Measurements from ENCODE around the gene HTR1D.
A peak's percentile ranks its signal among the peaks of the same experiment; 100 is the strongest.

The HTR1D gene

GRCh38 chr1:23178950-23179349, 38.4 kb downstream of the HTR1D start:
- DNase-seq = no peak

GRCh38 chr1:23178414-23178813, 38.9 kb downstream of the HTR1D start:
- no peak for DNase-seq

- DNase-seq = peak; percentile 51
Observed at GRCh38 chr1:23177438-23178380, 39.6 kb downstream of the HTR1D start.

GRCh38 chr1:23177031-23177430, 40.3 kb downstream of the HTR1D start:
- no peak for DNase-seq

- DNase-seq = no peak
Observed at GRCh38 chr1:23174426-23175110, 42.7 kb downstream of the HTR1D start.

GRCh38 chr1:23171181-23171755, 46.0 kb downstream of the HTR1D start:
- no peak for DNase-seq

- peak; percentile 83 for DNase-seq
Observed at GRCh38 chr1:23169727-23170335, 47.5 kb downstream of the HTR1D start.

GRCh38 chr1:23169195-23169575, 48.1 kb downstream of the HTR1D start:
- no peak for DNase-seq

- DNase-seq = peak; percentile 70
Observed at GRCh38 chr1:23168445-23169194, 48.7 kb downstream of the HTR1D start, which contains the start of gene LUZP1. LUZP1 (minus strand) TSS chr1:23168856.

GRCh38 chr1:23168079-23168444, 49.2 kb downstream of the HTR1D start:
- DNase-seq = no peak

- DNase-seq = peak; percentile 23
Observed at GRCh38 chr1:23167353-23168078, 49.8 kb downstream of the HTR1D start.

- DNase-seq = no peak
Observed at GRCh38 chr1:23166854-23167253, 50.4 kb downstream of the HTR1D start.

- DNase-seq = no peak
Observed at GRCh38 chr1:23163395-23163794, 53.9 kb downstream of the HTR1D start.

GRCh38 chr1:23159963-23160877, 57.1 kb downstream of the HTR1D start:
- DNase-seq = no peak

GRCh38 chr1:23156940-23157339, 60.4 kb downstream of the HTR1D start:
- no peak for DNase-seq

- no peak for DNase-seq
Observed at GRCh38 chr1:23152966-23153684, 64.2 kb downstream of the HTR1D start.

- no peak for DNase-seq
Observed at GRCh38 chr1:23150742-23151141, 66.6 kb downstream of the HTR1D start.

- DNase-seq = no peak
Observed at GRCh38 chr1:23150125-23150524, 67.2 kb downstream of the HTR1D start.

GRCh38 chr1:23149114-23149513, 68.2 kb downstream of the HTR1D start:
- no peak for DNase-seq

GRCh38 chr1:23148084-23148483, 69.2 kb downstream of the HTR1D start:
- DNase-seq = no peak

Measured in NCI-H2171 (cell line).